ENCODE measurements around the gene HOXB13. TPM values are rescaled to one million over a fixed set of nuclear protein-coding genes. Genes with fewer than 3 reads are reported as not detected.

HOXB13 gene
- total RNA-seq, 1 experiment from 2014 or later = not detected

DNA sequence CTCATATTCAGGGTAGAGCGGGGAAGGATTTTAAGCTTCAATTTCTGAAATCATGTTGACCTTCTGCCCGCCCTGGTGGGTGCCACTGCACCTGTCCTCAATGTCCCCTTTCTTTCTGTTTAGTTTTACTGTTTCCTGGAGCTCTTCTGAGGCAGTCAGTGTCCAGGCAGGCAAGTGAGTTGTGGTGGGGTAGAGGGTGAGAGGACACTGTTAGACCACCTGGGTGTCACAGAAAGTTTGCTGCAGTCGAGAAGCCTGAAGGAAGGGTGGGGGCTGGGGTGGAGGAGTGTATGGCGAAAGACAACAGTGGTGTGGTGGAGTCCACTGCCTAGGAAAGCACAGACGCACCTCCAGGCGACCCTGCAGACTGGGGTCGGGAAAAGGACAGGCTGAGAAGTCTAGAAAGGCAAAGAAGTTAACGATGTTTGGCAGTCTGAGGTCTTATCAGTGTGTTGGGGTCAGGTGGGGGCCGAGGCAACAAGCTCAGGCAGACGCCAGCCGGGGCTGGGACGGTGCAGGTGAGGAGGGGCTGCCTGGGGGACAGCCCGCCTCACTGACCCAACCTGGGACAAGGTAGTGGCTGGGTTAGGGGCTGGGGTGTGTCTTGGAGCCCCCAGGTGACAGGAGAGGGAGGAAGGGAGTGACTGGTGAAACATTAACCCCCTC lies 23.3 kb upstream of the HOXB13 start:
- Histone ChIP-seq H3K27me3 (ENCODE audit: insufficient read depth, low read length) (peaks cover 97% of the 10 kb centered on the region), H3K27ac (ENCODE audit: insufficient read length, low read depth, low read length) (no peak overlapping the region), H2BK5ac (ENCODE audit: insufficient read length, low read length) (no peak overlapping the region), H2AFZ (ENCODE audit: low read length) (no peak overlapping the region), H3K79me1 (ENCODE audit: insufficient read depth, low read depth, low read length, poor library complexity, severe bottlenecking) (no peaks in the 10 kb centered on the region), H2BK20ac (ENCODE audit: low read depth, low read length, poor library complexity, severe bottlenecking) (no peak overlapping the region), H3K9me3 (ENCODE audit: control insufficient read depth, low read depth, low read length) (no peaks in the 10 kb centered on the region), H3K4me1 (ENCODE audit: insufficient read depth, low read length) (no peaks in the 10 kb centered on the region), H3K56ac (ENCODE audit: insufficient read length, low read depth, low read length) (no peak overlapping the region), H4K8ac (replicated peaks; ENCODE audit: insufficient read length, low read depth, low read length) (no peak overlapping the region), H2AK5ac (ENCODE audit: insufficient read length, low read length) (no peak overlapping the region), H4K91ac (ENCODE audit: insufficient read length, low read depth, low read length) (no peak overlapping the region), H3K14ac (ENCODE audit: insufficient read depth, low read length) (no peak overlapping the region), H3K23ac (ENCODE audit: insufficient read length, low read depth, low read length) (no peak overlapping the region), H3K4ac (ENCODE audit: low read depth, low read length) (no peak overlapping the region), H3K79me2 (ENCODE audit: insufficient read depth, low read length) (no peaks in the 10 kb centered on the region), H3T11ph (ENCODE audit: low read length) (no peak overlapping the region), H2BK120ac (ENCODE audit: low read depth, low read length, poor library complexity, severe bottlenecking) (no peak overlapping the region), H3K18ac (ENCODE audit: insufficient read length, low read depth, low read length) (no peak overlapping the region), H3K23me2 (ENCODE audit: insufficient read length, low read depth, low read length, poor library complexity, severe bottlenecking) (no peaks in the 10 kb centered on the region), H2BK12ac (ENCODE audit: insufficient read length, low read depth, low read length) (no peak overlapping the region), H3K9ac (ENCODE audit: extremely low read depth, insufficient read length, low read length) (no peak overlapping the region), H2BK15ac (ENCODE audit: low read depth, low read length) (no peak overlapping the region), H4K20me1 (ENCODE audit: control insufficient read depth, insufficient read depth, insufficient read length) (no peaks in the 10 kb centered on the region), H3K4me2 (ENCODE audit: insufficient read depth, insufficient read length, low read length) (no peak overlapping the region), H4K5ac (ENCODE audit: insufficient read length, low read depth, low read length) (no peak overlapping the region)
- H3K4me1 Mint-ChIP-seq = peaks cover 7 to 12% of the 10 kb centered on the region in 2 experiments
- H3K9me3 Mint-ChIP-seq = peaks cover 0 to 5% of the 10 kb centered on the region in 2 experiments; a peak in 2 of 5 replicates
- H3K27me3 Mint-ChIP-seq (ENCODE audit: low read depth) = peaks cover 100% of the 10 kb centered on the region
- no peak overlapping the region for H3K4me3 Mint-ChIP-seq
- DNase-seq = no peak
- H3K36me3 Mint-ChIP-seq (ENCODE audit: insufficient read depth in 1 of 3, low read depth in 3 of 3) = no peaks in the 10 kb centered on the region; a peak in 1 of 7 replicates
- WGBS (ENCODE audit: extremely low coverage, insufficient read length, low lambda C conversion rate) = no CpG with 5 or more reads among the region's 13 CpGs
- TF ChIP-seq, protein P1, sequence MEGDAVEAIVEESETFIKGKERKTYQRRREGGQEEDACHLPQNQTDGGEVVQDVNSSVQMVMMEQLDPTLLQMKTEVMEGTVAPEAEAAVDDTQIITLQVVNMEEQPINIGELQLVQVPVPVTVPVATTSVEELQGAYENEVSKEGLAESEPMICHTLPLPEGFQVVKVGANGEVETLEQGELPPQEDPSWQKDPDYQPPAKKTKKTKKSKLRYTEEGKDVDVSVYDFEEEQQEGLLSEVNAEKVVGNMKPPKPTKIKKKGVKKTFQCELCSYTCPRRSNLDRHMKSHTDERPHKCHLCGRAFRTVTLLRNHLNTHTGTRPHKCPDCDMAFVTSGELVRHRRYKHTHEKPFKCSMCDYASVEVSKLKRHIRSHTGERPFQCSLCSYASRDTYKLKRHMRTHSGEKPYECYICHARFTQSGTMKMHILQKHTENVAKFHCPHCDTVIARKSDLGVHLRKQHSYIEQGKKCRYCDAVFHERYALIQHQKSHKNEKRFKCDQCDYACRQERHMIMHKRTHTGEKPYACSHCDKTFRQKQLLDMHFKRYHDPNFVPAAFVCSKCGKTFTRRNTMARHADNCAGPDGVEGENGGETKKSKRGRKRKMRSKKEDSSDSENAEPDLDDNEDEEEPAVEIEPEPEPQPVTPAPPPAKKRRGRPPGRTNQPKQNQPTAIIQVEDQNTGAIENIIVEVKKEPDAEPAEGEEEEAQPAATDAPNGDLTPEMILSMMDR (conservative IDR thresholded peaks at IDR 0.05) = no peak
- no peak overlapping the region for H3K27ac Mint-ChIP-seq
